SK-N-SH (cell line): Measurements from ENCODE around the gene ZG16. TPM values are rescaled to one million over a fixed set of nuclear protein-coding genes. Genes with fewer than 3 reads are reported as not detected.

Source experiments
- CTCF ChIA-PET: fragments of 300-600, 350-600 bp; formaldehyde crosslinking; extraction: SDS; loops from one replicate; lab custom pipeline; 2021; lab: Yijun Ruan, JAX
- POLR2A ChIA-PET: fragments of 350-600 bp; sonication (Branson Sonifier 250); formaldehyde crosslinking; extraction: SDS; loops from one replicate; lab custom pipeline; 2020; ENCODE audit warnings: antibody characterized with exemption, inconsistent platforms; lab: Yijun Ruan, JAX
- DNase-seq: peaks from one replicate; pipeline ENCODE4 v3.0.0; 2012
- H2AFZ ChIP-seq: fragments of 200-600 bp; sonication (generic); 2 replicates; pipeline ENCODE4 v1.8.1; 2016; ENCODE audit warnings: antibody characterized with exemption, mild to moderate bottlenecking, low read depth
- H3F3A ChIP-seq: fragments of 200-600 bp; sonication (generic); replicated peaks from 2 replicates; pipeline ENCODE3; 2016; ENCODE audit warnings: antibody characterized with exemption, mild to moderate bottlenecking; ENCODE audit not compliant: insufficient read depth
- H3K27ac ChIP-seq, 2 experiments: fragments of 200-500 bp in 1 of 2; fragments of 200-600 bp in 1 of 2; sonication (Bioruptor generic) in 1 of 2; sonication (generic), shearing (Covaris generic) in 1 of 2; 2 replicates each; pipeline versions ENCODE4 v1.5.1 to v1.6.1; 2014 to 2016; ENCODE audit warnings: low read depth in 2 of 2, inconsistent platforms in 1 of 2, low read length in 1 of 2, mild to moderate bottlenecking in 1 of 2, mixed read lengths in 1 of 2
- H3K27me3 ChIP-seq: fragments of 200-600 bp; sonication (generic), shearing (Covaris generic); 2 replicates; pipeline ENCODE4 v1.6.1; 2016; ENCODE audit warnings: mixed run types; ENCODE audit not compliant: insufficient read depth
- H3K36me3 ChIP-seq, 2 experiments: fragments of 200-500 bp in 1 of 2; fragments of 200-600 bp in 1 of 2; sonication (Bioruptor generic) in 1 of 2; sonication (generic) in 1 of 2; replicated peaks in 1 of 2; 2 replicates each; pipeline versions ENCODE3 to v1.5.1; 2014 to 2016; ENCODE audit warnings: low read length in 1 of 2, mild to moderate bottlenecking in 1 of 2; ENCODE audit not compliant: insufficient read depth in 2 of 2, control insufficient read depth in 1 of 2
- H3K4me1 ChIP-seq, 2 experiments: fragments of 200-500 bp in 1 of 2; fragments of 200-600 bp in 1 of 2; sonication (Bioruptor generic) in 1 of 2; sonication (generic), shearing (Covaris generic) in 1 of 2; 2 replicates each; pipeline versions ENCODE4 v1.5.1 to v1.6.1; 2014 to 2016; ENCODE audit warnings: low read depth in 1 of 2, low read length in 1 of 2, mixed run types in 1 of 2; ENCODE audit not compliant: insufficient read depth in 2 of 2, control insufficient read depth in 1 of 2
- H3K4me2 ChIP-seq: fragments of 200-600 bp; sonication (generic), shearing (Covaris generic); 2 replicates; pipeline ENCODE4 v1.6.1; 2017; ENCODE audit warnings: mixed run types
- H3K4me3 ChIP-seq, 2 experiments: fragments of 200-500 bp in 1 of 2; fragments of 200-600 bp in 1 of 2; sonication (Bioruptor generic) in 1 of 2; sonication (generic), shearing (Covaris generic) in 1 of 2; 2 replicates each; pipeline versions ENCODE4 v1.5.1 to v1.8.1; 2014 to 2016; ENCODE audit warnings: low read depth in 2 of 2, inconsistent platforms in 1 of 2, low read length in 1 of 2, mild to moderate bottlenecking in 1 of 2, mixed read lengths in 1 of 2, moderate library complexity in 1 of 2
- H3K79me2 ChIP-seq: fragments of 200-600 bp; sonication (generic); 2 replicates; pipeline ENCODE4 v1.8.1; 2017; ENCODE audit warnings: mild to moderate bottlenecking; ENCODE audit not compliant: insufficient read depth
- H3K9ac ChIP-seq: fragments of 200-600 bp; sonication (generic); 2 replicates; pipeline ENCODE4 v1.6.1; 2017; ENCODE audit warnings: mixed run types
- H3K9me2 ChIP-seq: fragments of 200-600 bp; sonication (generic); 2 replicates; pipeline ENCODE4 v1.6.1; 2017; ENCODE audit warnings: mixed run types
- H3K9me3 ChIP-seq: fragments of 200-600 bp; sonication (generic); 2 replicates; pipeline ENCODE4 v1.6.1; 2017; ENCODE audit warnings: mixed run types, mild to moderate bottlenecking, moderate library complexity
- H4K20me1 ChIP-seq: fragments of 200-600 bp; sonication (generic); 2 replicates; pipeline ENCODE4 v1.6.1; 2017; ENCODE audit warnings: mild to moderate bottlenecking, mixed run types; ENCODE audit not compliant: insufficient read depth
- CHD2 ChIP-seq: fragments of 150-350 bp; IDR thresholded peaks from 2 replicates; pipeline ENCODE4 v1.6.1; 2018; ENCODE audit warnings: low read length; ENCODE audit not compliant: partially characterized antibody
- ELF1 ChIP-seq: IDR thresholded peaks from 2 replicates; pipeline ENCODE4 v1.4.0; 2012
- EP300 ChIP-seq, 2 experiments: IDR thresholded peaks; 2 replicates each; pipeline versions ENCODE4 v1.4.0 to v1.6.1; 2012; ENCODE audit warnings: borderline replicate concordance in 1 of 2, low read depth in 1 of 2, low read length in 1 of 2
- FOXM1 ChIP-seq: IDR thresholded peaks from 2 replicates; pipeline ENCODE4 v1.4.0; 2012; ENCODE audit warnings: low read depth, mild to moderate bottlenecking
- JUND ChIP-seq: IDR thresholded peaks from 2 replicates; pipeline ENCODE4 v1.4.0; 2012
- MEF2A ChIP-seq: IDR thresholded peaks from 2 replicates; pipeline ENCODE4 v1.4.0; 2012; ENCODE audit warnings: low read depth, borderline replicate concordance
- MXI1 ChIP-seq: IDR thresholded peaks from 2 replicates; pipeline ENCODE4 v1.6.1; 2012; ENCODE audit warnings: mild to moderate bottlenecking, low read depth, low read length, improper control_type of control experiment
- NRF1 ChIP-seq: IDR thresholded peaks from 2 replicates; pipeline ENCODE4 v1.6.1; 2012; ENCODE audit warnings: low read depth, mild to moderate bottlenecking, low read length
- POLR2AphosphoS5 ChIP-seq: IDR thresholded peaks from 2 replicates; pipeline ENCODE4 v1.6.1; 2012; ENCODE audit warnings: low read depth, low read length
- RAD21 ChIP-seq: IDR thresholded peaks from 2 replicates; pipeline ENCODE4 v1.6.1; 2012; ENCODE audit warnings: mild to moderate bottlenecking, low read length
- RFX5 ChIP-seq: IDR thresholded peaks from 2 replicates; pipeline ENCODE4 v1.6.1; 2012; ENCODE audit warnings: mild to moderate bottlenecking, improper control_type of control experiment, low read length
- SIN3A ChIP-seq: IDR thresholded peaks from 2 replicates; pipeline ENCODE4 v1.6.1; 2012; ENCODE audit warnings: low read depth, mild to moderate bottlenecking, low read length, moderate library complexity, borderline replicate concordance
- SMC3 ChIP-seq: IDR thresholded peaks from 2 replicates; pipeline ENCODE4 v1.6.1; 2012; ENCODE audit warnings: low read depth, low read length, improper control_type of control experiment
- TEAD4 ChIP-seq: IDR thresholded peaks from 2 replicates; pipeline ENCODE4 v1.4.0; 2012; ENCODE audit warnings: mild to moderate bottlenecking, borderline replicate concordance; ENCODE audit not compliant: insufficient read depth
- YY1 ChIP-seq: IDR thresholded peaks from 2 replicates; pipeline ENCODE4 v1.4.0; 2012; ENCODE audit warnings: low read depth, mild to moderate bottlenecking
- WGBS: methylation state at CpG from one replicate; pipeline ENCODE4 v1.1.6; 2017; ENCODE audit warnings: low lambda C conversion rate; 5-methylcytosine and 5-hydroxymethylcytosine counted together
- polyA plus RNA-seq, 3 experiments: library from polyadenylated mRNA; depleted of rRNA; stranded (reverse); fragments of >200 nt; gene quantifications; 2 replicates each; pipeline ENCODE4 v1.2.3, GENCODE V29; 2012
- TF ChIP-seq, protein P1 (sequence below): IDR thresholded peaks from 2 replicates; pipeline ENCODE4; 2012
- TF ChIP-seq, protein P2 (sequence below): IDR thresholded peaks from 2 replicates; pipeline ENCODE4 v1.4.0; 2012; ENCODE audit warnings: low read depth
- TF ChIP-seq, protein P3 (sequence below): IDR thresholded peaks from 2 replicates; pipeline ENCODE4 v1.6.1; 2012; ENCODE audit warnings: mild to moderate bottlenecking, low read depth, low read length, moderate library complexity
- TF ChIP-seq, protein P4 (sequence below): fragments of 150-350 bp; IDR thresholded peaks from 2 replicates; pipeline ENCODE4 v1.6.1; 2016; ENCODE audit warnings: mild to moderate bottlenecking, low read depth, low read length
- TF ChIP-seq, protein P5 (sequence below): IDR thresholded peaks from 2 replicates; pipeline ENCODE4 v1.4.0; 2012; ENCODE audit warnings: low read depth, borderline replicate concordance

Gene ZG16
- polyA plus RNA-seq, 1 of the 3 experiments (the other 2 are of a cell fraction) = not detected

DNA sequence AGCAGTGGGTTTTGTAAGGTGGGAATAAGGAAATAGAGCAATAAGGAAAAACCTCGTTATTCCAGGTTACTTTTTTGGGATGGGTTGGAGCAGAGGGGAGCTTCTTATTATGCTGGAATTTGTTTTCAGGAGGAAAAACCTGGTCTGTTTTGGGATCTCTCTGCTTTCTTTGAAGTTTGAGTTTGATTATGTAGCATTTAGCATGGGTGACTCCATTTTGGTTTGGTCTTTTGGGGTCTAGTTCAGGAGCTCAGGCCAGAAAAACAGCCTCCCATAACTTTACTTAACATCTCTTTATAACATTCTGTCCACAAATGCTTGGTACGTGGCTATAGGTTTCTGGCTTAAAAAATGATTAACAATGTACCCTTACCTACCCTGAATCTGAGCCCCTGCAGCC is 8.5 kb upstream of the ZG16 start:
- CTCF ChIA-PET = interaction anchor here (1.0 kb wide), 1 partner anchor 21 kb away, joined by 5 read pairs; no protein-coding TSS in a partner anchor
- POLR2A ChIA-PET = no interaction called here
- DNase-seq = no peak
- Histone ChIP-seq H3K4me1 (no peaks in the 10 kb centered on the region), H2AFZ (no peak overlapping the region), H3K9ac (no peak overlapping the region), H3K4me2 (no peak overlapping the region), H3K27me3 (no peaks in the 10 kb centered on the region; the same call in 1 of the 2 replicates), H3K4me3 (no peak overlapping the region), H3F3A (no peaks in the 10 kb centered on the region), H3K9me3 (no peaks in the 10 kb centered on the region), H4K20me1 (no peaks in the 10 kb centered on the region), H3K36me3 (no peaks in the 10 kb centered on the region), H3K27ac (no peak overlapping the region), H3K9me2 (no peaks in the 10 kb centered on the region), H3K79me2 (no peaks in the 10 kb centered on the region)
- 57% methylated on average over 2 of the region's 2 CpGs for WGBS
- TF ChIP-seq, protein P1, sequence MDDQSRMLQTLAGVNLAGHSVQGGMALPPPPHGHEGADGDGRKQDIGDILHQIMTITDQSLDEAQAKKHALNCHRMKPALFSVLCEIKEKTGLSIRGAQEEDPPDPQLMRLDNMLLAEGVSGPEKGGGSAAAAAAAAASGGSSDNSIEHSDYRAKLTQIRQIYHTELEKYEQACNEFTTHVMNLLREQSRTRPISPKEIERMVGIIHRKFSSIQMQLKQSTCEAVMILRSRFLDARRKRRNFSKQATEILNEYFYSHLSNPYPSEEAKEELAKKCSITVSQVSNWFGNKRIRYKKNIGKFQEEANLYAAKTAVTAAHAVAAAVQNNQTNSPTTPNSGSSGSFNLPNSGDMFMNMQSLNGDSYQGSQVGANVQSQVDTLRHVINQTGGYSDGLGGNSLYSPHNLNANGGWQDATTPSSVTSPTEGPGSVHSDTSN = no peak
- TF ChIP-seq, protein P2, sequence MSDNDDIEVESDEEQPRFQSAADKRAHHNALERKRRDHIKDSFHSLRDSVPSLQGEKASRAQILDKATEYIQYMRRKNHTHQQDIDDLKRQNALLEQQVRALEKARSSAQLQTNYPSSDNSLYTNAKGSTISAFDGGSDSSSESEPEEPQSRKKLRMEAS = no peak
- TF ChIP-seq RFX5 (no peak), NRF1 (no peak), CHD2 (no peak), POLR2AphosphoS5 (no peak), SMC3 (no peak), SIN3A (no peak), FOXM1 (no peak), TEAD4 (no peak), YY1 (no peak), MXI1 (no peak), JUND (no peak), MEF2A (no peak), ELF1 (no peak), RAD21 (no peak), EP300 (IDR thresholded peaks at IDR 0.05; ENCODE audit: borderline replicate concordance in 1 of 2, low read depth in 1 of 2, low read length in 1 of 2) (no peak)
- TF ChIP-seq, protein P3, sequence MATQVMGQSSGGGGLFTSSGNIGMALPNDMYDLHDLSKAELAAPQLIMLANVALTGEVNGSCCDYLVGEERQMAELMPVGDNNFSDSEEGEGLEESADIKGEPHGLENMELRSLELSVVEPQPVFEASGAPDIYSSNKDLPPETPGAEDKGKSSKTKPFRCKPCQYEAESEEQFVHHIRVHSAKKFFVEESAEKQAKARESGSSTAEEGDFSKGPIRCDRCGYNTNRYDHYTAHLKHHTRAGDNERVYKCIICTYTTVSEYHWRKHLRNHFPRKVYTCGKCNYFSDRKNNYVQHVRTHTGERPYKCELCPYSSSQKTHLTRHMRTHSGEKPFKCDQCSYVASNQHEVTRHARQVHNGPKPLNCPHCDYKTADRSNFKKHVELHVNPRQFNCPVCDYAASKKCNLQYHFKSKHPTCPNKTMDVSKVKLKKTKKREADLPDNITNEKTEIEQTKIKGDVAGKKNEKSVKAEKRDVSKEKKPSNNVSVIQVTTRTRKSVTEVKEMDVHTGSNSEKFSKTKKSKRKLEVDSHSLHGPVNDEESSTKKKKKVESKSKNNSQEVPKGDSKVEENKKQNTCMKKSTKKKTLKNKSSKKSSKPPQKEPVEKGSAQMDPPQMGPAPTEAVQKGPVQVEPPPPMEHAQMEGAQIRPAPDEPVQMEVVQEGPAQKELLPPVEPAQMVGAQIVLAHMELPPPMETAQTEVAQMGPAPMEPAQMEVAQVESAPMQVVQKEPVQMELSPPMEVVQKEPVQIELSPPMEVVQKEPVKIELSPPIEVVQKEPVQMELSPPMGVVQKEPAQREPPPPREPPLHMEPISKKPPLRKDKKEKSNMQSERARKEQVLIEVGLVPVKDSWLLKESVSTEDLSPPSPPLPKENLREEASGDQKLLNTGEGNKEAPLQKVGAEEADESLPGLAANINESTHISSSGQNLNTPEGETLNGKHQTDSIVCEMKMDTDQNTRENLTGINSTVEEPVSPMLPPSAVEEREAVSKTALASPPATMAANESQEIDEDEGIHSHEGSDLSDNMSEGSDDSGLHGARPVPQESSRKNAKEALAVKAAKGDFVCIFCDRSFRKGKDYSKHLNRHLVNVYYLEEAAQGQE = no peak
- TF ChIP-seq, protein P4, sequence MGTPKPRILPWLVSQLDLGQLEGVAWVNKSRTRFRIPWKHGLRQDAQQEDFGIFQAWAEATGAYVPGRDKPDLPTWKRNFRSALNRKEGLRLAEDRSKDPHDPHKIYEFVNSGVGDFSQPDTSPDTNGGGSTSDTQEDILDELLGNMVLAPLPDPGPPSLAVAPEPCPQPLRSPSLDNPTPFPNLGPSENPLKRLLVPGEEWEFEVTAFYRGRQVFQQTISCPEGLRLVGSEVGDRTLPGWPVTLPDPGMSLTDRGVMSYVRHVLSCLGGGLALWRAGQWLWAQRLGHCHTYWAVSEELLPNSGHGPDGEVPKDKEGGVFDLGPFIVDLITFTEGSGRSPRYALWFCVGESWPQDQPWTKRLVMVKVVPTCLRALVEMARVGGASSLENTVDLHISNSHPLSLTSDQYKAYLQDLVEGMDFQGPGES = no peak
- TF ChIP-seq, protein P5, sequence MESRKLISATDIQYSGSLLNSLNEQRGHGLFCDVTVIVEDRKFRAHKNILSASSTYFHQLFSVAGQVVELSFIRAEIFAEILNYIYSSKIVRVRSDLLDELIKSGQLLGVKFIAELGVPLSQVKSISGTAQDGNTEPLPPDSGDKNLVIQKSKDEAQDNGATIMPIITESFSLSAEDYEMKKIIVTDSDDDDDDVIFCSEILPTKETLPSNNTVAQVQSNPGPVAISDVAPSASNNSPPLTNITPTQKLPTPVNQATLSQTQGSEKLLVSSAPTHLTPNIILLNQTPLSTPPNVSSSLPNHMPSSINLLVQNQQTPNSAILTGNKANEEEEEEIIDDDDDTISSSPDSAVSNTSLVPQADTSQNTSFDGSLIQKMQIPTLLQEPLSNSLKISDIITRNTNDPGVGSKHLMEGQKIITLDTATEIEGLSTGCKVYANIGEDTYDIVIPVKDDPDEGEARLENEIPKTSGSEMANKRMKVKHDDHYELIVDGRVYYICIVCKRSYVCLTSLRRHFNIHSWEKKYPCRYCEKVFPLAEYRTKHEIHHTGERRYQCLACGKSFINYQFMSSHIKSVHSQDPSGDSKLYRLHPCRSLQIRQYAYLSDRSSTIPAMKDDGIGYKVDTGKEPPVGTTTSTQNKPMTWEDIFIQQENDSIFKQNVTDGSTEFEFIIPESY = no peak
